ENCODE results near the gene HAPLN3. TPM values are rescaled to one million over a fixed set of nuclear protein-coding genes. Genes with fewer than 3 reads are reported as not detected.

HAPLN3 gene
- total and polyA plus RNA-seq, 4 donors = 3.9 to 15.5 (median 10.5) TPM

DNA sequence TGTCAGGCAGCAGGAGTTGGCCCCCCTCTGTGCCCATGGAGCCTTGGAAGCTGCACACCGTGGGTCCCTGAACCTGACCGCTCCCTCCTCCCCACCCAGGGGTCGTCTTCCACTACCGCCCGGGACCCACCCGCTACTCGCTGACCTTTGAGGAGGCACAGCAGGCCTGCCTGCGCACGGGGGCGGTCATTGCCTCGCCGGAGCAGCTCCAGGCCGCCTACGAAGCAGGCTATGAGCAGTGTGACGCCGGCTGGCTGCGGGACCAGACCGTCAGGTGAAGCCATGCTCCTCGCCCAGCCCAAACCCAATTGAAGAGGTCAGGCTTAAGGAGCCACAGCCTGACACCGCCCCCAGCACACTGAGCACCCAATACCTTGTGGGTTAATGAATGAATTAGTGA is 48.2 kb downstream of the HAPLN3 start:
- H3K27me3 ChIP-seq (ENCODE audit: control insufficient read depth in 3 of 3, insufficient read depth in 3 of 3, low read length in 2 of 3) = peaks cover 0 to 5% (median 0%) of the 10 kb centered on the region in 3 donors
- no peak overlapping the region for H3K27ac ChIP-seq (ENCODE audit: low read depth in 1 of 2, low read length in 1 of 2)
- TF ChIP-seq, protein P1, sequence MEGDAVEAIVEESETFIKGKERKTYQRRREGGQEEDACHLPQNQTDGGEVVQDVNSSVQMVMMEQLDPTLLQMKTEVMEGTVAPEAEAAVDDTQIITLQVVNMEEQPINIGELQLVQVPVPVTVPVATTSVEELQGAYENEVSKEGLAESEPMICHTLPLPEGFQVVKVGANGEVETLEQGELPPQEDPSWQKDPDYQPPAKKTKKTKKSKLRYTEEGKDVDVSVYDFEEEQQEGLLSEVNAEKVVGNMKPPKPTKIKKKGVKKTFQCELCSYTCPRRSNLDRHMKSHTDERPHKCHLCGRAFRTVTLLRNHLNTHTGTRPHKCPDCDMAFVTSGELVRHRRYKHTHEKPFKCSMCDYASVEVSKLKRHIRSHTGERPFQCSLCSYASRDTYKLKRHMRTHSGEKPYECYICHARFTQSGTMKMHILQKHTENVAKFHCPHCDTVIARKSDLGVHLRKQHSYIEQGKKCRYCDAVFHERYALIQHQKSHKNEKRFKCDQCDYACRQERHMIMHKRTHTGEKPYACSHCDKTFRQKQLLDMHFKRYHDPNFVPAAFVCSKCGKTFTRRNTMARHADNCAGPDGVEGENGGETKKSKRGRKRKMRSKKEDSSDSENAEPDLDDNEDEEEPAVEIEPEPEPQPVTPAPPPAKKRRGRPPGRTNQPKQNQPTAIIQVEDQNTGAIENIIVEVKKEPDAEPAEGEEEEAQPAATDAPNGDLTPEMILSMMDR (IDR thresholded peaks at IDR 0.05; ENCODE audit: control extremely low read depth, extremely low read depth) = no peak
- ATAC-seq (ENCODE audit: insufficient read depth, low FRiP score) (no peak), DNase-seq (no peak)
- no peaks in the 10 kb centered on the region for H3K36me3 ChIP-seq (ENCODE audit: control insufficient read depth in 4 of 4, insufficient read depth in 4 of 4, low read length in 4 of 4)
- no peaks in the 10 kb centered on the region for H3K4me1 ChIP-seq (ENCODE audit: control insufficient read depth in 5 of 5, insufficient read depth in 5 of 5, low read length in 5 of 5)
- H3K9me3 ChIP-seq (ENCODE audit: control insufficient read depth in 4 of 4, insufficient read depth in 3 of 4, low read length in 3 of 4) = peaks cover 0 to 2% (median 0%) of the 10 kb centered on the region in 4 donors
- H3K9ac ChIP-seq (ENCODE audit: insufficient read depth in 1 of 2, low read length in 2 of 2) = no peak overlapping the region
- WGBS, 2 donors = 84 to 86% methylated on average over 20 of the region's 20 CpGs
- no peak overlapping the region for H3K4me3 ChIP-seq

- 91 to 93% methylated on average over 15 of the region's 15 CpGs for WGBS, 2 donors
- TF ChIP-seq, protein P1 (IDR thresholded peaks at IDR 0.05; ENCODE audit: control extremely low read depth, extremely low read depth) = no peak
- no peak overlapping the region for H3K27ac ChIP-seq (ENCODE audit: low read depth in 1 of 2, low read length in 1 of 2)
- peaks cover 0 to 2% (median 0%) of the 10 kb centered on the region in 4 donors for H3K9me3 ChIP-seq (ENCODE audit: control insufficient read depth in 4 of 4, insufficient read depth in 3 of 4, low read length in 3 of 4)
- H3K27me3 ChIP-seq (ENCODE audit: control insufficient read depth in 3 of 3, insufficient read depth in 3 of 3, low read length in 2 of 3) = no peaks in the 10 kb centered on the region
- no peak for ATAC-seq (ENCODE audit: insufficient read depth, low FRiP score)
- H3K4me1 ChIP-seq (ENCODE audit: control insufficient read depth in 5 of 5, insufficient read depth in 5 of 5, low read length in 5 of 5) = no peaks in the 10 kb centered on the region
- no peak overlapping the region for H3K9ac ChIP-seq (ENCODE audit: insufficient read depth in 1 of 2, low read length in 2 of 2)
- no peak overlapping the region for H3K4me3 ChIP-seq
- no peaks in the 10 kb centered on the region for H3K36me3 ChIP-seq (ENCODE audit: control insufficient read depth in 4 of 4, insufficient read depth in 4 of 4, low read length in 4 of 4)
- DNase-seq = no peak
Measured at GRCh38 chr15:88845616-88846015, 49.7 kb downstream of the HAPLN3 start.

- ATAC-seq (ENCODE audit: insufficient read depth, low FRiP score) (no peak), DNase-seq (no peak)
- Histone ChIP-seq H3K27ac (ENCODE audit: low read depth in 1 of 2, low read length in 1 of 2) (no peak overlapping the region), H3K4me3 (no peak overlapping the region), H3K4me1 (ENCODE audit: control insufficient read depth in 5 of 5, insufficient read depth in 5 of 5, low read length in 5 of 5) (no peaks in the 10 kb centered on the region), H3K36me3 (ENCODE audit: control insufficient read depth in 4 of 4, insufficient read depth in 4 of 4, low read length in 4 of 4) (no peaks in the 10 kb centered on the region), H3K9me3 (ENCODE audit: control insufficient read depth in 4 of 4, insufficient read depth in 3 of 4, low read length in 3 of 4) (peaks cover 0 to 2% (median 0%) of the 10 kb centered on the region in 4 donors), H3K9ac (ENCODE audit: insufficient read depth in 1 of 2, low read length in 2 of 2) (no peak overlapping the region), H3K27me3 (ENCODE audit: control insufficient read depth in 3 of 3, insufficient read depth in 3 of 3, low read length in 2 of 3) (no peaks in the 10 kb centered on the region)
- WGBS, 2 donors = 36 to 45% methylated on average over 5 of the region's 5 CpGs
- TF ChIP-seq, protein P1 (IDR thresholded peaks at IDR 0.05; ENCODE audit: control extremely low read depth, extremely low read depth) = no peak
Measured at GRCh38 chr15:88844749-88845386, 50.5 kb downstream of the HAPLN3 start.

GRCh38 chr15:88843334-88843733 is 52.0 kb downstream of the HAPLN3 start:
- DNase-seq (no peak), ATAC-seq (ENCODE audit: insufficient read depth, low FRiP score) (no peak)
- H3K9me3 ChIP-seq (ENCODE audit: control insufficient read depth in 4 of 4, insufficient read depth in 3 of 4, low read length in 3 of 4) = peaks cover 0 to 2% (median 0%) of the 10 kb centered on the region in 4 donors
- no peaks in the 10 kb centered on the region for H3K27me3 ChIP-seq (ENCODE audit: control insufficient read depth in 3 of 3, insufficient read depth in 3 of 3, low read length in 2 of 3)
- H3K4me3 ChIP-seq = no peak overlapping the region
- TF ChIP-seq, protein P1 (IDR thresholded peaks at IDR 0.05; ENCODE audit: control extremely low read depth, extremely low read depth) = no peak
- 93 to 94% methylated on average over 21 of the region's 21 CpGs for WGBS, 2 donors
- H3K36me3 ChIP-seq (ENCODE audit: control insufficient read depth in 4 of 4, insufficient read depth in 4 of 4, low read length in 4 of 4) = no peaks in the 10 kb centered on the region
- H3K4me1 ChIP-seq (ENCODE audit: control insufficient read depth in 5 of 5, insufficient read depth in 5 of 5, low read length in 5 of 5) = no peaks in the 10 kb centered on the region
- no peak overlapping the region for H3K9ac ChIP-seq (ENCODE audit: insufficient read depth in 1 of 2, low read length in 2 of 2)
- no peak overlapping the region for H3K27ac ChIP-seq (ENCODE audit: low read depth in 1 of 2, low read length in 1 of 2)
